Karpas-422 (cell line): ENCODE data around the gene UBE2O. TPM values are rescaled to one million over a fixed set of nuclear protein-coding genes. Genes with fewer than 3 reads are reported as not detected.
"Not testable (repeated sequence)": the region's sequence is repeated elsewhere in the genome, so short reads cannot be mapped to it uniquely, and the experiment has no call there.

ENCODE experiments used
- DNase-seq: peaks from one replicate; pipeline ENCODE4 v3.0.0-alpha.2; 2015
- H2AFZ ChIP-seq: fragments of 200-600 bp; sonication (generic); 2 replicates; pipeline ENCODE4 v1.6.1; 2014; ENCODE audit warnings: antibody characterized with exemption, low read length, mixed read lengths
- H3K27ac ChIP-seq: fragments of 200-600 bp; sonication (generic); 2 replicates; pipeline ENCODE4 v1.5.1; 2014; ENCODE audit warnings: mild to moderate bottlenecking, low read length, moderate library complexity
- H3K27me3 ChIP-seq: fragments of 200-600 bp; sonication (generic); 2 replicates; pipeline ENCODE4 v1.6.1; 2014; ENCODE audit warnings: low read length, mixed read lengths
- H3K36me3 ChIP-seq: fragments of 200-600 bp; sonication (generic); 2 replicates; pipeline ENCODE4 v1.6.1; 2014; ENCODE audit warnings: low read length, mixed read lengths; ENCODE audit not compliant: insufficient read depth
- H3K4me1 ChIP-seq: fragments of 200-600 bp; sonication (generic); 2 replicates; pipeline ENCODE4 v1.6.1; 2014; ENCODE audit warnings: mild to moderate bottlenecking, low read length, mixed read lengths
- H3K4me2 ChIP-seq: fragments of 200-600 bp; sonication (generic); 2 replicates; pipeline ENCODE4 v1.6.1; 2014; ENCODE audit warnings: low read length, low read depth, mild to moderate bottlenecking; ENCODE audit not compliant: poor library complexity, severe bottlenecking
- H3K4me3 ChIP-seq: fragments of 200-600 bp; sonication (generic); 2 replicates; pipeline ENCODE4 v1.5.1; 2014; ENCODE audit warnings: mild to moderate bottlenecking, antibody characterized with exemption, low read length, mixed read lengths
- H3K79me2 ChIP-seq: fragments of 200-600 bp; sonication (generic); 2 replicates; pipeline ENCODE4 v1.6.1; 2014; ENCODE audit warnings: mild to moderate bottlenecking, low read length, mixed read lengths
- H3K9ac ChIP-seq: fragments of 200-600 bp; sonication (generic); 2 replicates; pipeline ENCODE4 v1.6.0; 2014; ENCODE audit warnings: low read length
- H3K9me2 ChIP-seq: fragments of 200-600 bp; sonication (generic), shearing (Covaris generic); replicated peaks from 2 replicates; pipeline ENCODE4 v1.6.0; 2014; ENCODE audit warnings: mild to moderate bottlenecking, low read length, moderate library complexity; ENCODE audit not compliant: insufficient read depth
- H3K9me3 ChIP-seq: fragments of 300-700, 200-600 bp; sonication (generic); 2 replicates; pipeline ENCODE4 v1.6.1; 2014; ENCODE audit warnings: low read length, mixed read lengths
- H4K20me1 ChIP-seq: fragments of 200-600 bp; sonication (generic); 2 replicates; pipeline ENCODE4 v1.6.1; 2014; ENCODE audit warnings: mild to moderate bottlenecking, antibody characterized with exemption, low read length, low read depth; ENCODE audit not compliant: insufficient read depth
- total RNA-seq: library from RNA; depleted of rRNA; stranded (reverse); fragments of >200 nt; shearing (Covaris generic); gene quantifications from 2 replicates; pipeline ENCODE4 v1.2.3, GENCODE V29; 2014; ENCODE audit warnings: low replicate concordance

UBE2O gene
- total RNA-seq, 1 experiment from 2014 or later = 10.5 TPM

DNA sequence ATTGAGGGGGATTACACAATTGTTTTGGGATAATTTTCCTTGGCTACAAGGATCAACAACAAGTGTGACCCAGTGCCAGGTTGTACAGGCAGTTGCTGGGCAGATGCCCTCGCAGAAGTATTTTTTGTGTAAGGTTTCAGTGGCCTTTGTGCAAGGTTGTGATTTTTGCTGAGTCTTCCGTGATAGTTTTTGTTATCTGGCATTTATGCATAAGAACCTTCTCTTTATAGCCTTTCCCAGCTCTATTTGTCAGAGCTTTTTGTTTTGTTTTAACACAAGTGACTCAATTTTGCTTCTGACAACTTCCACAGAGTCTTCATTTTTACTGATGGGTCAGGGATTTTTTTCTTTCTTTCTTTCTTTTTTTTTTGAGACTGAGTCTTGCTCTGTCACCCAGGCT, 92.5 kb downstream of the UBE2O start:
- H3K4me3 ChIP-seq = no peak overlapping the region
- no peak overlapping the region for H2AFZ ChIP-seq
- no peak overlapping the region for H3K9ac ChIP-seq
- H4K20me1 ChIP-seq = no peaks in the 10 kb centered on the region
- H3K4me2 ChIP-seq = no peak overlapping the region
- H3K79me2 ChIP-seq = no peaks in the 10 kb centered on the region
- DNase-seq = peak; percentile 25
- no peak overlapping the region for H3K27ac ChIP-seq
- no peaks in the 10 kb centered on the region for H3K27me3 ChIP-seq
- H3K4me1 ChIP-seq = peaks cover 26% of the 10 kb centered on the region
- no peaks in the 10 kb centered on the region for H3K9me3 ChIP-seq
- no peaks in the 10 kb centered on the region for H3K9me2 ChIP-seq
- no peaks in the 10 kb centered on the region for H3K36me3 ChIP-seq

GRCh38 chr17:76359776-76360175, 93.2 kb downstream of the UBE2O start:
- not testable (repeated sequence) for H3K79me2 ChIP-seq, H3K4me3 ChIP-seq, H3K9me2 ChIP-seq, H3K4me2 ChIP-seq, H3K36me3 ChIP-seq, DNase-seq, H2AFZ ChIP-seq, H3K9ac ChIP-seq, H4K20me1 ChIP-seq, H3K9me3 ChIP-seq, H3K27ac ChIP-seq, H3K27me3 ChIP-seq
- H3K4me1 ChIP-seq = peaks cover 25% of the 10 kb centered on the region

GRCh38 chr17:76359375-76359774, 93.6 kb downstream of the UBE2O start:
- Histone ChIP-seq H3K4me1 (peaks cover 28% of the 10 kb centered on the region), H4K20me1 (no peaks in the 10 kb centered on the region), H3K9me2 (no peaks in the 10 kb centered on the region), H3K79me2 (no peaks in the 10 kb centered on the region), H3K36me3 (no peaks in the 10 kb centered on the region), H3K9me3 (no peaks in the 10 kb centered on the region), H3K4me3 (no peak overlapping the region), H3K27me3 (no peaks in the 10 kb centered on the region), H3K9ac (no peak overlapping the region), H3K4me2 (no peak overlapping the region), H3K27ac (no peak overlapping the region), H2AFZ (no peak overlapping the region)
- peak; percentile 26 for DNase-seq

DNA sequence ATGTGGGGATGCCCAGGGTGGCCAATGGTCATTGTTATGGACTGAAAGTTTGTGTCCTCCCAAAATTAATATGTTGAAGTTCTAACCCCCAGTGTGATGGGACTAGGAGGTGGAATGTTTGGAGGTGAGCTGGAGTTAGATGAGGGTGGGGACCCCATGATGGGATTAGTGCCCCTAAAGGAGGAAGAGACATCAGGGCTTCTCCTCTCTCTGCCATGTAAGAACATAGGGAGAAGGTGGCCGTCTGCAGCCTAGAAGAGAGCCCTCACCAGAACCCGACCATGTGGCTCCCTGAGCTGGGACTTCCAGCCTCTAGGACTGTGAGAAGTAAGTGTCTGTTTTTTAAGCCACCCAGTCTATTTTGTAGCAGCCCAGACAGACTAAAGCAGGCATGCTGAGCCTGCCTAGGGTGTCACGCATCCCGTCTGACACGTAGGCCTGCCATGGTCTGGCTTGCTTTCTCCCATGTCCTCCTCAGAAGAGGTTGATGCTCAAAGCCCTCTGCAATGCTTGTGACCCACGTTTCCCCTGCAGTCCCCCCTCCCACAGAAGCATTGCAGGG, 95.3 kb downstream of the UBE2O start:
- Histone ChIP-seq H3K4me2 (peak overlapping the region; percentile 70), H3K79me2 (peaks cover 6% of the 10 kb centered on the region), H3K27ac (no peak overlapping the region), H3K27me3 (no peaks in the 10 kb centered on the region), H3K9me3 (no peaks in the 10 kb centered on the region), H3K4me1 (peaks cover 28% of the 10 kb centered on the region), H3K36me3 (no peaks in the 10 kb centered on the region), H3K9ac (no peak overlapping the region), H4K20me1 (no peaks in the 10 kb centered on the region; the same call in 1 of the 2 replicates), H2AFZ (no peak overlapping the region), H3K9me2 (no peaks in the 10 kb centered on the region), H3K4me3 (peak overlapping the region; percentile 55; the same call in 1 of the 2 replicates)
- DNase-seq = peak; percentile 39

- peak overlapping the region; percentile 91; the same call in 1 of the 2 replicates for H2AFZ ChIP-seq
- H3K9me3 ChIP-seq = no peaks in the 10 kb centered on the region
- no peaks in the 10 kb centered on the region for H3K27me3 ChIP-seq
- H3K79me2 ChIP-seq = peaks cover 11% of the 10 kb centered on the region
- H3K4me3 ChIP-seq = peak overlapping the region; percentile 55; the same call in 1 of the 2 replicates
- peaks cover 32% of the 10 kb centered on the region for H3K4me1 ChIP-seq
- H3K36me3 ChIP-seq = no peaks in the 10 kb centered on the region
- peak overlapping the region; percentile 41 for H3K27ac ChIP-seq
- peak overlapping the region; percentile 70 for H3K4me2 ChIP-seq
- no peaks in the 10 kb centered on the region for H3K9me2 ChIP-seq
- no peaks in the 10 kb centered on the region; the same call in 1 of the 2 replicates for H4K20me1 ChIP-seq
- DNase-seq = peak; percentile 74
- peak overlapping the region; percentile 32; the same call in 1 of the 2 replicates for H3K9ac ChIP-seq
Observed at GRCh38 chr17:76356803-76357456, 96.0 kb downstream of the UBE2O start.

GRCh38 chr17:76354747-76355310, 98.1 kb downstream of the UBE2O start:
- Histone ChIP-seq H3K9me3 (no peaks in the 10 kb centered on the region), H3K79me2 (peaks cover 29% of the 10 kb centered on the region), H3K27ac (no peak overlapping the region), H4K20me1 (no peaks in the 10 kb centered on the region; the same call in 1 of the 2 replicates), H3K4me2 (peak overlapping the region; percentile 97), H3K9ac (no peak overlapping the region), H3K36me3 (no peaks in the 10 kb centered on the region), H3K9me2 (no peaks in the 10 kb centered on the region), H2AFZ (no peak overlapping the region), H3K4me3 (no peak overlapping the region), H3K4me1 (peaks cover 34% of the 10 kb centered on the region), H3K27me3 (no peaks in the 10 kb centered on the region)
- DNase-seq = peak; percentile 40

- H3K4me3 ChIP-seq = peak overlapping the region; percentile 98
- peak overlapping the region; percentile 85 for H3K9ac ChIP-seq
Observed at GRCh38 chr17:76354317-76354729, 98.6 kb downstream of the UBE2O start.

GRCh38 chr17:76353599-76354316, 99.2 kb downstream of the UBE2O start, which contains the start of gene PRPSAP1:
PRPSAP1 (minus strand) TSS chr17:76353916; CDS start chr17:76353703, 213 bp downstream.
- DNase-seq = peak; percentile 95
- H2AFZ ChIP-seq = peak within 1 kb of the TSS; percentile 90
- peak within 1 kb of the TSS; percentile 97 for H3K4me2 ChIP-seq
- no peaks in the 10 kb centered on the region for H3K36me3 ChIP-seq
- H3K9me3 ChIP-seq = no peaks in the 10 kb centered on the region
- peak within 1 kb of the TSS; percentile 85 for H3K9ac ChIP-seq
- peak within 1 kb of the TSS; percentile 55 for H3K27ac ChIP-seq
- no peaks in the 10 kb centered on the region for H3K27me3 ChIP-seq
- H4K20me1 ChIP-seq = no peaks in the 10 kb centered on the region; the same call in 1 of the 2 replicates
- H3K4me1 ChIP-seq = peaks cover 34% of the 10 kb centered on the region
- H3K79me2 ChIP-seq = peaks cover 34% of the 10 kb centered on the region
- H3K9me2 ChIP-seq = no peaks in the 10 kb centered on the region
- H3K4me3 ChIP-seq = peak within 1 kb of the TSS; percentile 98

More at GRCh38 chr17:76354317-76354729, 98.6 kb downstream of the UBE2O start:
- Histone ChIP-seq H3K9me3 (no peaks in the 10 kb centered on the region), H4K20me1 (no peaks in the 10 kb centered on the region; the same call in 1 of the 2 replicates), H3K36me3 (no peaks in the 10 kb centered on the region), H3K4me1 (peaks cover 34% of the 10 kb centered on the region), H2AFZ (peak overlapping the region; percentile 90), H3K79me2 (peaks cover 31% of the 10 kb centered on the region), H3K9me2 (no peaks in the 10 kb centered on the region), H3K27me3 (no peaks in the 10 kb centered on the region), H3K27ac (no peak overlapping the region), H3K4me2 (peak overlapping the region; percentile 97)
- DNase-seq = no peak
